ENCODE measurements around the gene TP53BP2.
A peak's percentile ranks its signal among the peaks of the same experiment; 100 is the strongest.

Gene TP53BP2

GRCh38 chr1:223827193-223827663 lies 18.5 kb downstream of the TP53BP2 start:
- Histone ChIP-seq H3K4me3 (ENCODE audit: low read length) (no peak overlapping the region), H3K9ac (ENCODE audit: low read length) (no peak overlapping the region), H3K36me3 (replicated peaks; ENCODE audit: low read depth, low read length) (peaks cover 11% of the 10 kb centered on the region), H3K27me3 (ENCODE audit: low read depth, low read length) (no peaks in the 10 kb centered on the region), H2AFZ (ENCODE audit: low read depth, low read length) (no peak overlapping the region), H3K4me2 (ENCODE audit: low read length) (peak overlapping the region; percentile 33), H3K79me2 (ENCODE audit: low read length) (peaks cover 90% of the 10 kb centered on the region), H3K9me3 (ENCODE audit: insufficient read depth, low read length) (no peaks in the 10 kb centered on the region), H3K4me1 (ENCODE audit: low read length) (peaks cover 89% of the 10 kb centered on the region), H4K20me1 (ENCODE audit: insufficient read depth, low read length) (peaks cover 62% of the 10 kb centered on the region), H3K27ac (ENCODE audit: low read length) (no peak overlapping the region)
- TF ChIP-seq EZH2phosphoT487 (IDR thresholded peaks at IDR 0.05; ENCODE audit: low read depth) (no peak), CTCF (IDR thresholded peaks at IDR 0.05; ENCODE audit: low read depth, low read length) (no peak)

- Histone ChIP-seq H3K9me3 (ENCODE audit: insufficient read depth, low read length) (no peaks in the 10 kb centered on the region), H3K4me2 (ENCODE audit: low read length) (peak overlapping the region; percentile 33), H3K4me3 (ENCODE audit: low read length) (no peak overlapping the region), H3K79me2 (ENCODE audit: low read length) (peaks cover 100% of the 10 kb centered on the region), H2AFZ (ENCODE audit: low read depth, low read length) (no peak overlapping the region), H3K36me3 (replicated peaks; ENCODE audit: low read depth, low read length) (peaks cover 16% of the 10 kb centered on the region), H3K27me3 (ENCODE audit: low read depth, low read length) (no peaks in the 10 kb centered on the region), H4K20me1 (ENCODE audit: insufficient read depth, low read length) (peaks cover 73% of the 10 kb centered on the region), H3K27ac (ENCODE audit: low read length) (no peak overlapping the region), H3K9ac (ENCODE audit: low read length) (no peak overlapping the region), H3K4me1 (ENCODE audit: low read length) (peaks cover 83% of the 10 kb centered on the region)
- no peak for TF ChIP-seq EZH2phosphoT487 (IDR thresholded peaks at IDR 0.05; ENCODE audit: low read depth)
- TF ChIP-seq CTCF (IDR thresholded peaks at IDR 0.05; ENCODE audit: low read depth, low read length): no peak
Observed at GRCh38 chr1:223825767-223826748, 19.7 kb downstream of the TP53BP2 start.

- no peak overlapping the region for H3K9ac ChIP-seq (ENCODE audit: low read length)
- peaks cover 100% of the 10 kb centered on the region for H3K79me2 ChIP-seq (ENCODE audit: low read length)
- H3K27me3 ChIP-seq (ENCODE audit: low read depth, low read length): no peaks in the 10 kb centered on the region
- TF ChIP-seq CTCF (IDR thresholded peaks at IDR 0.05; ENCODE audit: low read depth, low read length) (no peak), EZH2phosphoT487 (IDR thresholded peaks at IDR 0.05; ENCODE audit: low read depth) (no peak)
- peaks cover 72% of the 10 kb centered on the region for H3K4me1 ChIP-seq (ENCODE audit: low read length)
- H3K4me2 ChIP-seq (ENCODE audit: low read length): peak overlapping the region; percentile 2; the same call in 1 of the 2 replicates
- no peak overlapping the region for H2AFZ ChIP-seq (ENCODE audit: low read depth, low read length)
- H4K20me1 ChIP-seq (ENCODE audit: insufficient read depth, low read length): peaks cover 84% of the 10 kb centered on the region
- H3K36me3 ChIP-seq (replicated peaks; ENCODE audit: low read depth, low read length): peaks cover 30% of the 10 kb centered on the region
- H3K27ac ChIP-seq (ENCODE audit: low read length): no peak overlapping the region
- H3K9me3 ChIP-seq (ENCODE audit: insufficient read depth, low read length): no peaks in the 10 kb centered on the region
- H3K4me3 ChIP-seq (ENCODE audit: low read length): no peak overlapping the region
Observed at GRCh38 chr1:223824712-223825111, 21.0 kb downstream of the TP53BP2 start.

GRCh38 chr1:223824287-223824686 lies 21.5 kb downstream of the TP53BP2 start:
- no peak overlapping the region for H3K9ac ChIP-seq (ENCODE audit: low read length)
- H4K20me1 ChIP-seq (ENCODE audit: insufficient read depth, low read length): peaks cover 85% of the 10 kb centered on the region
- peaks cover 99% of the 10 kb centered on the region for H3K79me2 ChIP-seq (ENCODE audit: low read length)
- H3K9me3 ChIP-seq (ENCODE audit: insufficient read depth, low read length): no peaks in the 10 kb centered on the region
- H3K27ac ChIP-seq (ENCODE audit: low read length): no peak overlapping the region
- H3K4me1 ChIP-seq (ENCODE audit: low read length): peaks cover 68% of the 10 kb centered on the region
- no peak for TF ChIP-seq EZH2phosphoT487 (IDR thresholded peaks at IDR 0.05; ENCODE audit: low read depth)
- no peak for TF ChIP-seq CTCF (IDR thresholded peaks at IDR 0.05; ENCODE audit: low read depth, low read length)
- no peak overlapping the region for H2AFZ ChIP-seq (ENCODE audit: low read depth, low read length)
- H3K4me2 ChIP-seq (ENCODE audit: low read length): no peak overlapping the region
- H3K4me3 ChIP-seq (ENCODE audit: low read length): no peak overlapping the region
- no peaks in the 10 kb centered on the region for H3K27me3 ChIP-seq (ENCODE audit: low read depth, low read length)
- peaks cover 31% of the 10 kb centered on the region for H3K36me3 ChIP-seq (replicated peaks; ENCODE audit: low read depth, low read length)

Data from OCI-LY3 (cell line).